HAP-1 (cell line): Measurements from ENCODE around the gene FLT3LG.

Experiments
- DNase-seq, 2 experiments: peaks; one replicate each; pipeline ENCODE4 v3.0.0-alpha.2; 2016 to 2020; ENCODE audit warnings: low spot score in 2 of 2
- H3K27me3 ChIP-seq: fragments of 250-450 bp; sonication (Bioruptor Pico); 2 replicates; pipeline ENCODE4 v1.5.1; 2020; ENCODE audit warnings: low read depth, mild to moderate bottlenecking, moderate library complexity
- H3K36me3 ChIP-seq: fragments of 250-450 bp; sonication (Bioruptor Pico); replicated peaks from 2 replicates; pipeline ENCODE4 v1.5.1; 2020; ENCODE audit warnings: mild to moderate bottlenecking
- H3K4me1 ChIP-seq: fragments of 250-450 bp; sonication (Bioruptor Pico); 2 replicates; pipeline ENCODE4 v1.5.1; 2020; ENCODE audit warnings: mild to moderate bottlenecking
- H3K4me3 ChIP-seq: fragments of 250-450 bp; sonication (Bioruptor Pico); 2 replicates; pipeline ENCODE4 v1.5.1; 2020; ENCODE audit warnings: mild to moderate bottlenecking, moderate library complexity
- H3K9me3 ChIP-seq: fragments of 250-450 bp; sonication (Bioruptor Pico); 2 replicates; pipeline ENCODE4 v1.5.1; 2020; ENCODE audit warnings: mild to moderate bottlenecking, moderate library complexity
- in situ Hi-C: fragments of 300-500 bp; cut with MboI; formaldehyde crosslinking; loops from 3 replicates; pipeline ENCODE4 v1.14.3; 2020; ENCODE audit warnings: low sequenced_read_pairs, inconsistent platforms, mixed read lengths

The FLT3LG gene

GRCh38 chr19:49475995-49476880 is 2.2 kb downstream of the FLT3LG start:
- Histone ChIP-seq H3K27me3 (0 out of 2 replicates have a peak, but pooled peaks cover 4% of the 10 kb centered on the region), H3K9me3 (no peaks in the 10 kb centered on the region), H3K4me3 (no peak overlapping the region), H3K4me1 (peaks cover 4% of the 10 kb centered on the region), H3K36me3 (no peaks in the 10 kb centered on the region; the same call in 1 of the 2 replicates)
- peak; percentile 59 to 91 for DNase-seq
- in situ Hi-C loops: loop anchor here (25.0 kb wide), 1 partner anchor 386 kb away; the partner anchor contains the start of genes PNKP and PTOV1

GRCh38 chr19:49479975-49480628 is 6.1 kb downstream of the FLT3LG start:
- DNase-seq: no peak
- Histone ChIP-seq H3K4me1 (peaks cover 4% of the 10 kb centered on the region), H3K9me3 (no peaks in the 10 kb centered on the region), H3K27me3 (0 out of 2 replicates have a peak, but pooled peaks cover 4% of the 10 kb centered on the region), H3K4me3 (no peak overlapping the region), H3K36me3 (no peaks in the 10 kb centered on the region)
- in situ Hi-C loops: loop anchor here (25.0 kb wide), 1 partner anchor 382 kb away; the partner anchor contains the start of genes PNKP and PTOV1

- in situ Hi-C loops: loop anchor here (25.0 kb wide), 1 partner anchor 381 kb away; the partner anchor contains the start of genes PNKP and PTOV1
These were observed 7.1 kb downstream of the FLT3LG start for GRCh38 chr19:49481020-49481683.

GRCh38 chr19:49486232-49486631 is 12.2 kb downstream of the FLT3LG start:
- Histone ChIP-seq H3K9me3 (no peaks in the 10 kb centered on the region; the same call in 1 of the 2 replicates), H3K4me1 (peaks cover 4% of the 10 kb centered on the region; the same call in 1 of the 2 replicates), H3K27me3 (no peaks in the 10 kb centered on the region), H3K4me3 (no peak overlapping the region), H3K36me3 (peaks cover 39% of the 10 kb centered on the region)
- in situ Hi-C loops: loop anchor here (25.0 kb wide), 1 partner anchor 376 kb away; the partner anchor contains the start of genes PNKP and PTOV1
- DNase-seq: no peak

More at GRCh38 chr19:49481020-49481683, 7.1 kb downstream of the FLT3LG start:
- no peak for DNase-seq
- Histone ChIP-seq H3K36me3 (no peaks in the 10 kb centered on the region), H3K27me3 (no peaks in the 10 kb centered on the region), H3K9me3 (no peaks in the 10 kb centered on the region), H3K4me1 (peaks cover under 1% of the 10 kb centered on the region), H3K4me3 (no peak overlapping the region)

GRCh38 chr19:49486710-49487276 is 12.8 kb downstream of the FLT3LG start:
- H3K4me1 ChIP-seq: peaks cover 4% of the 10 kb centered on the region; the same call in 1 of the 2 replicates
- DNase-seq: no peak
- H3K36me3 ChIP-seq: peaks cover 44% of the 10 kb centered on the region
- H3K27me3 ChIP-seq: no peaks in the 10 kb centered on the region
- H3K9me3 ChIP-seq: no peaks in the 10 kb centered on the region; the same call in 1 of the 2 replicates
- in situ Hi-C loops: loop anchor here (25.0 kb wide), 1 partner anchor 376 kb away; the partner anchor contains the start of genes PNKP and PTOV1
- peak overlapping the region; percentile 100 for H3K4me3 ChIP-seq

- Histone ChIP-seq H3K4me1 (peaks cover 4% of the 10 kb centered on the region; the same call in 1 of the 2 replicates), H3K4me3 (peak within 1 kb of the TSS; percentile 100), H3K27me3 (no peaks in the 10 kb centered on the region), H3K9me3 (no peaks in the 10 kb centered on the region; the same call in 1 of the 2 replicates), H3K36me3 (peaks cover 50% of the 10 kb centered on the region)
- DNase-seq: peak; percentile 96 to 100
- in situ Hi-C loops: loop anchor here (25.0 kb wide), 1 partner anchor 375 kb away; the partner anchor contains the start of genes PNKP and PTOV1
These were observed 13.4 kb downstream of the FLT3LG start, which contains the start of gene RPL13A for GRCh38 chr19:49487277-49488045. Gene RPL13A (plus strand): TSS chr19:49487608. CDS start chr19:49487630, 22 bp downstream.

- H3K9me3 ChIP-seq: no peaks in the 10 kb centered on the region; the same call in 1 of the 2 replicates
- peak overlapping the region; percentile 100 for H3K4me3 ChIP-seq
- in situ Hi-C loops: loop anchor here (25.0 kb wide), 1 partner anchor 374 kb away; the partner anchor contains the start of genes PNKP and PTOV1
- H3K27me3 ChIP-seq: no peaks in the 10 kb centered on the region
- H3K36me3 ChIP-seq: peaks cover 50% of the 10 kb centered on the region
- DNase-seq: peak in 1 of 2 experiments; percentile 45
- H3K4me1 ChIP-seq: peaks cover 4% of the 10 kb centered on the region; the same call in 1 of the 2 replicates
These were observed 14.2 kb downstream of the FLT3LG start for GRCh38 chr19:49488046-49488862.

- Histone ChIP-seq H3K9me3 (no peaks in the 10 kb centered on the region; the same call in 1 of the 2 replicates), H3K4me1 (peaks cover 4% of the 10 kb centered on the region; the same call in 1 of the 2 replicates), H3K4me3 (peak overlapping the region; percentile 100), H3K27me3 (no peaks in the 10 kb centered on the region), H3K36me3 (peaks cover 50% of the 10 kb centered on the region)
- in situ Hi-C loops: loop anchor here (25.0 kb wide), 1 partner anchor 373 kb away; the partner anchor contains the start of genes PNKP and PTOV1
- peak in 1 of 2 experiments; percentile 35 for DNase-seq
These were observed 15.0 kb downstream of the FLT3LG start for GRCh38 chr19:49488863-49489537.

- in situ Hi-C loops: loop anchor here (25.0 kb wide), 1 partner anchor 373 kb away; the partner anchor contains the start of genes PNKP and PTOV1
- H3K36me3 ChIP-seq: peaks cover 50% of the 10 kb centered on the region
- DNase-seq: peak in 1 of 2 experiments; percentile 68
These were observed 15.7 kb downstream of the FLT3LG start for GRCh38 chr19:49489601-49490167.

GRCh38 chr19:49490287-49491029 is 16.4 kb downstream of the FLT3LG start:
- Histone ChIP-seq H3K4me1 (peaks cover 4% of the 10 kb centered on the region; the same call in 1 of the 2 replicates), H3K36me3 (peaks cover 50% of the 10 kb centered on the region)
- in situ Hi-C loops: loop anchor here (25.0 kb wide), 1 partner anchor 372 kb away; the partner anchor contains the start of genes PNKP and PTOV1

More at GRCh38 chr19:49489601-49490167, 15.7 kb downstream of the FLT3LG start:
- H3K4me3 ChIP-seq: peak overlapping the region; percentile 100
- peaks cover 4% of the 10 kb centered on the region; the same call in 1 of the 2 replicates for H3K4me1 ChIP-seq
- no peaks in the 10 kb centered on the region for H3K27me3 ChIP-seq
- no peaks in the 10 kb centered on the region; the same call in 1 of the 2 replicates for H3K9me3 ChIP-seq

More at GRCh38 chr19:49490287-49491029, 16.4 kb downstream of the FLT3LG start:
- H3K27me3 ChIP-seq: no peaks in the 10 kb centered on the region
- peak overlapping the region; percentile 100 for H3K4me3 ChIP-seq
- H3K9me3 ChIP-seq: no peaks in the 10 kb centered on the region; the same call in 1 of the 2 replicates
- DNase-seq: peak in 1 of 2 experiments; percentile 36
